ENCODE results near the gene RIPOR2. TPM values are rescaled to one million over a fixed set of nuclear protein-coding genes. Genes with fewer than 3 reads are reported as not detected.
A peak's percentile ranks its signal among the peaks of the same experiment; 100 is the strongest.
"Not testable (repeated sequence)": the region's sequence is repeated elsewhere in the genome, so short reads cannot be mapped to it uniquely, and the experiment has no call there.

The RIPOR2 gene
- total RNA-seq, 1 donor from 2014 or later = 5.3 TPM

DNA sequence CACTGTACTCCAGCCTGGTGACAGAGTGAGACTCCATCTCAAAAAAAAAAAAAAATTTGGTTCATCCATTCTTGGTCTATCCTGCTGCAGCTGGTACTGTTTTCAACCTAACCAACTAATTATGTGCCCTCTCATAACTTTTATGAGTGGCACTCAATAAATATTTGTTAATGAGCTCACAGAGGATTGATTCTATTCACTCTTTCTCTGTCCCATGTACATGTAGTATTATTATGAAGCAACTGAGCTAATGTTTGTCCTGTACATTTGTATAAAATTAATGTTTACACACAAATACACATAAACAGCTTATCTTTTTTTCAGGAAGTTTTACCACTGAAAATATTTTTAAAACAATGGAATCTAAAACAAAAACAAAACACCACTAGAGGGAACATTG lies 10.1 kb downstream of the RIPOR2 start:
- no peak for DNase-seq (ENCODE audit: low spot score)

DNA sequence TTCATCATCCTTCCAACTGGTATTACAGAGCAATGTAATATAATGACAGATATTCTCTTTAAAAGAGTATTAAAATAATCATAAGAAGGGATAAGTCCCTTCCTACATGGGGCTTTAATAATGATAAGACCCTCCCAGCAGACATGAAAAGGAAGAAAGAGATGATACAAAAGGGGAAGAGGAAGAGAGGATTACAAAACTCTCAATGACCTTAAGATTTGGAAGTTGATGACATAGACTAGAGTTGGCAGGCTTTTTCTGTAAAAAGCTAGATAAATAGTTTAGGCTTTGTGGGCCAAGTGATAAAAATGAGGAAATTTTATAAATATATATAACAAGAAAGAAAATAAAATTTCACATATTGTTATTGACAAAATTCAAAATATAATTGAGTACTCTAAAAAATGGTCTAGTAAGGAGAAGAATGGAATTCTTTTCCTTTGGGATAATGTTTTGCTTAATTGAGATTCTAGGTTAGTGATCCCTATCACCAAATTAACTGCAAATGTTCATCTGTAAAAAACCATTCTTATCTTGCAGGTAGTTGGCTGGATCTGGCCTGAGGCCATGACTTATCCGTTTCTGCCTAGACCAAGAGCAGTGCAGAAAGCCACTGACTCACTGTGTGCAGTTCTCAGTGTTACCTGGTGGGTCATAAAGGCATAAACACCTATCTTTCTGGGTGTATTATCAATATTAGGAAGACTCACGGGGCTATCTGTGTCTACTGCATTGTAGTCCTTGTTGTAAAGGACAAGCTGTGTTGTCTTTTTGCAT lies 11.0 kb downstream of the RIPOR2 start:
- no peak for DNase-seq (ENCODE audit: low spot score)

DNA sequence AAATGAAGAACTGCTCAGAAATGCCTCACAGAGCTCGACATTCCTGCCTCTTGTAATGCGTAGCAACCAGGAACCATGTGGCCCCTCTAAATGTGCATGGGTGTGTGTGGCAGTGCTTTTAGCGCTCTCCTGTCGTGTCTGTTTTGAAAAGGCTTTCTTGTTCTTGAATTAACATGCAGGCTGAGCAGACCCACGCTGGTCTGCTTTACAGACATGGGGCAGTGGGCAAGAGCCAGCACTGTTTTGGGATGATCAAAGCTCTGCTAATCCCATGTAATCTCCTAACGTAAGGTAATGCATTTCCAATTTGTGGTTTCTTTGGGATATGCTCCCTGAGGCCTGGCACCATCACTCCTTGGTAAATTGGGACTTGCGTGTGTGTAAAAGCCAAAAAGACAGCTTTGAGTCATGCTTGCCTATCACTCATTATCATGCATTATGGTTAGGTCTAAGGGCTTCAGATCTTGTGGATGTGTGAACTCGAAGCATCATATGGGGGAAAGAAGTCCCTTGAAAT lies 11.8 kb downstream of the RIPOR2 start:
- DNase-seq (ENCODE audit: low spot score) = no peak

- no peak for DNase-seq (ENCODE audit: low spot score)
Observed at GRCh38 chr6:24922814-24923213, 12.9 kb downstream of the RIPOR2 start.

DNA sequence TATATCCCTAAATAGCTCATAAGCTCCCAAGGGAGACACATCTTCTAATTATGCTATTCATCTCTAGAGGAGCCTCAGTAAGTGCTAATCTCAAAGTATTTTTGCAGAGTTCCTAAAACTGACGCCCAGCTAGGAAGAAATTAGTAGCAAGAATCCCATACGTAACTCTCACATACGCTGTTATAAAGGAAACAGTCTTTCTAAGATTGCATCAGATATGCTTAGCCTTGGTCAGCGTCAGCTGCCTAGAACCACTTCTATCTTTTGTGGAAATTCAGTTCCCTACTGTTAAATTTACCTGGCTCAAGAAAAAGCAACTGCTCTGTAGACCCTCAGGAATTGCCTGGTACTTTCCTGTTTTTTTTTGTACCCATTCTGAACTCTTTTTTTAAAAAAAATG lies 13.6 kb downstream of the RIPOR2 start:
- no peak for DNase-seq (ENCODE audit: low spot score)

GRCh38 chr6:24920136-24920535 lies 15.6 kb downstream of the RIPOR2 start:
- no peak for DNase-seq (ENCODE audit: low spot score)

DNA sequence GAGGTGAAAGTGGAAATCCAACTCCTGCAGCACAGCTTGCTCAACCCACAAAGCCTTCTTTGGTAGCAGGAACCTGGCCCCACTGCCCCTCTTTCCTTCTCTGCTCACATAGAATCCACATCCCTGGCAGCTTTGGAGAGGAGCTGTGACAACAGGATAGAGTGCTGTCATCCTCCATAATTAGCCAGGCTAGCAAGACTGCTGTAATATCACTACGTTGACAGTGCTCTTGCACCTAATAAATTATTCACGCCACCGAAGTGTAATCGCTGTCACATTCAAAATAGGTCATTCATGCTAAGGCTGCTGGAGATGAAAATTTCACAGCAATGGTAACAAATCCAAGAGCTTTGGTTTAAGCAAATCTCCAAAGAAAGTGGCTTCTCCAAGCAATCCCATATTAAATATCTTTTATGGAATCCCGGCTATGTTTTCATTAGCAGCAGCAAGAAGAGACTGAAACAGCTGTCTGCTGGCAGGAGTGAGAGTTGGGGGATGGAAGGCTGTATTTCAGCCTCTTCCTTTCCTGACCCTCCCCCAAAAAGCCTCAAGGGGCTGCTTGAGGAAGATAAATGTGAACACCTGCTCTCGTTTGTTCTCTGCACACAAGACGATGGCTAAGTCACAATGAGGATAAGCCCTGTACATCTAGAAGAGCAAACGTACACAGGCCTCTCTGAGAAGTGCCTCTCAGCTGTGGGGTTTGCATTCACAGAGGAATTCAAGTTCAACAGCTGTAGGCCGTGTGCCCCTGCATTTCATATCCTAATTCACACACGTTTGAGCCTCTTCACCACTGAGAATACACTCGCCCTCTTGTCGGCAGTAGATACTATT lies 16.5 kb downstream of the RIPOR2 start:
- DNase-seq (ENCODE audit: low spot score) = no peak

DNA sequence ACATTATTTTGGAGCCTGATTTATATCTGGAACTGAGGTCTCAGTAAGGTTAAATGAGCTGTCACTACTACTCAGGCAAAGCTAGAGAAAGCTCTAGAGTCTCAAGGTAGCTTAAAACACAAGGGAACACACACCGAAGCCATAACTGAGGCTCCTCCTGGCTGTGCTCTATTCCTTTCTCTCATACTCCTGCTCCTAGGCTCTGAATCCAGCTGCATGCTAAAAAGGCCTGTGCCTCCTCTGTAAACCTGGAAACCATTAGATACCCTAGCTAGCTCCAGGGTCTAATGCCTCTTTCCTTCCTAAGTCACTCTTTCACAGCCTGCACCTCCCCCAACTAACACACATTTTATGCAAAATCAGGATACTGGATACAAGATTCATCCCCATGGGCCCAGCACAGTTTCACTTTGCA lies 17.1 kb downstream of the RIPOR2 start:
- no peak for DNase-seq (ENCODE audit: low spot score)

DNA sequence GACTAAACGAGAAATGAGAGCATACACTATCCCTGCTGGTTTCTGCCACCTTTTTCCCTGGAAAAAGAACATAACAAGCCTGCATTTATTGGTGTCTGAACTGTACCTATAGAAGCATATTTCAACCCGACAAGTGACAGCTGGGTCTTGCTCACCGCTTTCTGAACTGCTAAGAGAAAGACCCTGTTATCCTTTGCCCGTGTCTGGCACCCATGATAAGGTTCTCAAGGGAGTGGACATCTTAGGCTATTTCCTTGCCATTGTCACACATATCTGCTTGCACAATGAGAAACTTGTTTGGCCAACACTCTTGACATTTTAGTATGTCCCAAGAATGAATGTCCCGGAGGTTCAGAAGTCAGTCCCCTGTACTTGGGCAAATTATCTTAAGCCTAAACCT lies 19.3 kb downstream of the RIPOR2 start:
- no peak for DNase-seq (ENCODE audit: low spot score)

GRCh38 chr6:24915641-24916040 lies 20.1 kb downstream of the RIPOR2 start:
- no peak for DNase-seq (ENCODE audit: low spot score)

DNA sequence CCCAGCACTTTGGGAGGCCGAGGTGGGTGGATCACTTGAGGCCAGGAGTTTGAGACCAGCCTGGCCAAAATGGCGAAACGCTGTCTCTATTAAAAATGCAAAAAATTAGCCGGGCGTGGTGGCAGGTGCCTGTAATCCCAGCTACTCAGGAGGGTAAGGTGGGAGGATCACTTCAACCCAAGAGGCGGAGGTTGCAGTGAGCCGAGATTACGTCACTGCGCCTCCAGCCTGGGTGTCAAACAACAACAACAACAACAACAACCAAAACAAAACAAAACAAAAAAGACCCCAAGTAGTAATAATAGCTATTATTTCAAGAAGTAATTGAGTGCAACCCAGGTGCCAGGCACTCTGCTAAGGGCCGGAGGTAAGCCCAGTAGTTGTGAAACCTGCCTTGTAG lies 21.7 kb downstream of the RIPOR2 start:
- DNase-seq (ENCODE audit: low spot score) = not testable (repeated sequence)

DNA sequence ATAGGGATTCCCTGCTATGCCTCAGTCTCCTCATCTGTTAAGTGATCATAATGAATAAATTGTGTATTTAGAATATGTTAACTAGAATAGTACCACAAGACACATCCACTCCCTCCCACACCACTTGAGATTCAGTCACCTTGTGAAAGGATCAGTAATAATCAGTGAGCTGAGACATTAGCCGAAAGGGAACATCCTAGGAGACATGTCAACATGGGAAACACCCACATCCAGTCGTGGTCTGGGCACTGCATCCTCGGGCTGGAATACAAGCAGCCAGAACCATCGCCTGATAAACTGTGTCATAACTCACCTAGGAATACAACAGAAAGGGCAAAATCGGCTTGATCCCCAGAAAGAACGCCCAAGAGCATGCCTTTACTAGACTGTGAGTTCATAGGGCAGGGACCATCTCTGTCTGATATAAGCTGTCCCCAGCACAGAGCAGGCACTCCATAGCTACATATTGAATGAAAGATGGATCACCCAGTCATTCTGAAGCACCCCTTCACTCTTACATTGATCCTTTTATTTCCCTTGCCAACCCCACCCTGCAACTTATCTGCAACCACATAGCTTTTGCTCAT lies 23.9 kb downstream of the RIPOR2 start:
- DNase-seq (ENCODE audit: low spot score) = no peak

DNA sequence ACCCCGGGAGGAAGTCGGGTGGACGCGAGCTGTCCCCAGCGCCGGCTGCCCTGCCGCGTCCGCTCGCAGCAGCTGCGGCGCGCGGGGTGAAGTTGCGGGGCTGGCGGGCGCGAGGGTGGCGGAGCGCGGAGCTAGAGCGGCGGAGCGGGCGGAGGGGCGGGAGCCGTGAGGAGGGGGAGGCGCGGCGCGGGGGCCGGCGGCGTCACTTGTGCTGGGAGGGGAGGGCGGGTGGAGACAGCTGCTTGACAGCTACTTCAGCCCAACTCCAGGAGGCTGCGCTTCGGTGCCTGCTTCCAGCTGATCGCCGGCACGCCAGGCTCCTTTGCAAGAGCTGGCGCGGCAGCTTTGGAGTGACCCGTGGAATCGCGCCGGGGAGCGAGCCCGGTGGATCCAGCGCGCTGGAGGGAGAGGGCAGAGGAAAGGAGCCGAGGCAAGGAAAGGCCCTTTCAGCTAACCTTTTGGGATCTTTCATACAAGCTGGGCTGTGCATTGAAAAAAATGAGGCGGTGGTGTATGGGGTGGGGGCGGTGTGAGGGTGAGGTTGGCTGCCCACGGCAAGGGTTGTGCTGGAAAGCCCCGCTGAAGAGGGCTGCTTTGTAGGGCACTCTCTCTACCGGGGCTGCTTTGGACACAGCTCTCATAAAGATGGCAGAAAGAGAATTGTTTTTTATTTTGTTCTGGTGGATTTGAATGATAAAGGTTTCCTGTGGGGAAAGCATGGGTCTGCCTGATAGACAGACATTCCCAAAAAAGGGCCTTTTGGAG lies 24.6 kb downstream of the RIPOR2 start:
- DNase-seq (ENCODE audit: low spot score) = peak; percentile 76

- DNase-seq (ENCODE audit: low spot score) = no peak
Observed at GRCh38 chr6:24910331-24910960, 25.3 kb downstream of the RIPOR2 start.

GRCh38 chr6:24909241-24910216 lies 26.2 kb downstream of the RIPOR2 start:
- DNase-seq (ENCODE audit: low spot score) = no peak

- DNase-seq (ENCODE audit: low spot score) = no peak
Observed at GRCh38 chr6:24908650-24909035, 27.1 kb downstream of the RIPOR2 start.

DNA sequence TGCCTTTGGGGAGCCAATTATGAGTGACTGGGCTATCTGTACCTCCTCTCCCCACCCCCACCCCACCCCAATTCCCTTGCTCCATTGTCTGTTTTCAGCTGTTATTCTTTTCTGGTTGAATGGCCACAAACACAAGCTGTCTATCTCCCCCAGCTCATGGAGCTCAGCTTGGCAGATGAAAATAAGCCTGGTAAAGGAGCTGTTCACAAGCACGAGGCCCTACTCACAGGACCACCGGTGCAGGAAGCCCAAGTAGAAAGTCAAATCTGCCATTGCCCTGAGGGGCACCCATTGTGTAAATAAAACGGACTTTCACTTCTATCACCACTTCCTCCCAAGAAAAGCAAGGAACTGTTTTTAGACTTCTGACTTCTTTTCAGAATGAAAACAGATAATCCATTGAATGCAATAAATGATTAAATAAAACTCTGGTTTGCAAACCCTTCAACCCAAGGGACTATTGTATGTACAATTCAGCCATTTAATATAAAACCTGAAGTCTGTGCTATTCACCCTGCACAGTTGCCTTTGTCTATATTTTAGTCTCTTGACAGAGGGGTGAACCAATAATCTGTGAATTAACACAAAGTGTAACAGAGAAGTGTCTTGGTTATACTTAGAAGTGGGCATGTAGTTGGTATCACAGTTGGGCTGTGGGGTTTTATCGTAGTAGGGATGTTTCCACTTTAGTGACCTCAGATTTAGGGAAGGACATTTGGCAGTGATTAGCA lies 27.7 kb downstream of the RIPOR2 start:
- DNase-seq (ENCODE audit: low spot score) = no peak

- no peak for DNase-seq (ENCODE audit: low spot score)
Observed at GRCh38 chr6:24906314-24906713, 29.4 kb downstream of the RIPOR2 start.

GRCh38 chr6:24905483-24905882 lies 30.3 kb downstream of the RIPOR2 start:
- no peak for DNase-seq (ENCODE audit: low spot score)

All from umbilical cord (tissue), 2 donors.